ENCODE data around the gene SERINC2. TPM values are rescaled to one million over a fixed set of nuclear protein-coding genes. Genes with fewer than 3 reads are reported as not detected.
A peak's percentile ranks its signal among the peaks of the same experiment; 100 is the strongest.

SERINC2 gene
- total RNA-seq, 2 experiments from 2014 or later: 0.10 TPM; not detected in 1

DNA sequence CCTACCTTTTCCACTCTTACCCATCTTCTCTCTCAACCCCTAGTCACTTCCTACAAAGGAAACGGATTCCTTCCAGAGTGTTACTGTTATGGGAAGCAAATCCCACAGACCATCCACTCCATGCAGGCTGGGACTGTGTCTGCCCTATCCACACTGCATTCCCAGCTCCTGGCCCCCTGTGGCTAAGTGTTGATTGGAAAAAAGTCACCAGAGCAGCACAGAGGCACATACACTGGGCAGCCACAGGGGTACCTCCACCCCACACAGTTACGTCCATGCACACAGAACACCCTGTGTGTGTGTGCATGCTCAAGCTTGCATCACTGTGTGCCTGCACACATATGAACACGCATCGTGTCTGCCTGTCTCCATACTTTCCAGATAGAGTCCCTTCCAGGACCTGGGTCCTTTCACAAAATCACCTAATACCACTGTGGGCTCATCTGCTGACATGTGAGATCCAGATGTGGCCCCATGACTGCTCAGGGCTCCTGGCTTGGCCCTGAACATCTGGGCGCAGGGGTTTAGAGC is 4.2 kb upstream of the SERINC2 start:
- intact Hi-C loops (cut with micrococcal nuclease): no loop called here
- CTCF ChIA-PET: interaction anchor here (0.9 to 1.6 kb wide), 2 partner anchors 13 to 14 kb away, joined by 3 to 7 read pairs; no protein-coding TSS in a partner anchor
- no peak for DNase-seq
- Mint-ChIP-seq H3K4me3 (no peak overlapping the region), H3K36me3 (ENCODE audit: low read depth) (no peaks in the 10 kb centered on the region), H3K27ac (no peak overlapping the region), H3K27me3 (ENCODE audit: low read depth) (peaks cover 25% of the 10 kb centered on the region), H3K9me3 (no peaks in the 10 kb centered on the region), H3K4me1 (ENCODE audit: low read depth) (peaks cover 5% of the 10 kb centered on the region)

DNA sequence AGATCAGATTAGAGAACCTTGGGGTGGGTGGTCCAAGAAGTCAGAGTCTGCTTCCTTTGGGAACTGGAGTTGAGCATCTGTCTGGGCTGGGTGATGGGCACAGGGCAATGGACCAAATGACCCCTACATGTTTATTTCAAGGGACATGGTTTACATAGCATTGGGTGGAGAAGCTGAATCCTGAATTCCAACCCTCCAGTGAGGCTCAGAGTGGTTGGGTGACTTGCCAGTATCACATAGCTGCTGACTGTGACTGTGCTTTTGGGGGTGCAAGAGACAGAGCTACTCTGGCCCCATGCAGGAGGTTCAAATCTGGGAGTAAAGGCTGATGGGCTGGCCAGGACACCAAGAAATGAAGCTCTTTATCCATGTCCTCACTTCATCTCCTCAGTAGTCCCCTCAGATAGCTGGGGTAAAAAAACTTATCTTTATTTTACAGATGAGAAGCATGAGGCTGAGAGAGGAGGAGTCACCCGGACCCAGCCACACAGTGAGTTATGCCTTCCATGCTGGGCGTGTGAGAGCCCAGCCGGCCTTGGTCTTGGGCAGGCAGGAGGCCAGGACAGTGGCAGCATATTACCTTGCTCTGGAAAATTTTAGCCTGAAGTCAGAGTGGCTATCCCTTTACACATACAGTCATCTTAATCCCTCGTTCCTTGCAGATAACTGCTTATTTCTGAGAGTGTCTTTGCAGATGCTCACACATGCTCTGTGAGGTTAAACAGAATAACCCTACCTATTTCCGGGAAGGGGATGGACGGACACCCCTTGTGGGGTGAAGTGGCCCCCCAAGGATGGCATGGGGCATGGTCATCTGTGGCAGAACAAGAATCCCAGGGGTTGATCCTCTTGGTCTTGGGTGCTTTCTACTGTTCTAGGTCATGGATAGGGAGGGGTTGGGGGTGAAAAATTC is 2.8 kb upstream of the SERINC2 start:
- intact Hi-C loops (cut with micrococcal nuclease): no loop called here
- no peaks in the 10 kb centered on the region for H3K36me3 Mint-ChIP-seq (ENCODE audit: low read depth)
- no peak overlapping the region for H3K27ac Mint-ChIP-seq
- CTCF ChIA-PET: interaction anchor here (1.6 kb wide), 1 partner anchor 12 kb away, joined by 7 read pairs; no protein-coding TSS in a partner anchor
- no peaks in the 10 kb centered on the region for H3K9me3 Mint-ChIP-seq
- peaks cover 36% of the 10 kb centered on the region for H3K27me3 Mint-ChIP-seq (ENCODE audit: low read depth)
- no peak for DNase-seq
- H3K4me1 Mint-ChIP-seq (ENCODE audit: low read depth): peaks cover 6% of the 10 kb centered on the region
- no peak overlapping the region for H3K4me3 Mint-ChIP-seq

DNA sequence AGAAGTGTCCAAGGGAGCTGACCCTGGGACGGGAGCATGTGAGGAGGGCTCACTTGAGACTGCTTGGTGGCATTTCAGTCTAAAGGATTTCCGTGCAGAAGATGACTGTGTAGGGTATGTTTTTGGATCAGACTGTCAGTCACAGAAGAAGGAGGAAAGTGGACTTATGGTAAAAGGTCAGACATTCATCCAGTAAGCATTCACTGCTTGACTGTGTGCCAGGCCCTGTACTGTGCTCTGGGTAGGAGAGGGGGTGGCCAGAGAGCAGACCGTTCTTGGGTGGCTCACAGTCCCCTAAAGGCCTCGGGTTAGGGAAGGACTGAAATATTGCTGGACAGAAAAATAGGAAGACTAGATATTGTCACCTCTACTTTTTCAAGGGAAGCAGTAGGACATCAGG is 2.1 kb upstream of the SERINC2 start:
- Mint-ChIP-seq H3K27me3 (ENCODE audit: low read depth) (peaks cover 43% of the 10 kb centered on the region), H3K27ac (no peak overlapping the region), H3K36me3 (ENCODE audit: low read depth) (no peaks in the 10 kb centered on the region), H3K4me1 (ENCODE audit: low read depth) (peaks cover 6% of the 10 kb centered on the region), H3K9me3 (no peaks in the 10 kb centered on the region), H3K4me3 (no peak overlapping the region)
- intact Hi-C loops (cut with micrococcal nuclease): no loop called here
- DNase-seq: no peak
- CTCF ChIA-PET: no interaction called here

DNA sequence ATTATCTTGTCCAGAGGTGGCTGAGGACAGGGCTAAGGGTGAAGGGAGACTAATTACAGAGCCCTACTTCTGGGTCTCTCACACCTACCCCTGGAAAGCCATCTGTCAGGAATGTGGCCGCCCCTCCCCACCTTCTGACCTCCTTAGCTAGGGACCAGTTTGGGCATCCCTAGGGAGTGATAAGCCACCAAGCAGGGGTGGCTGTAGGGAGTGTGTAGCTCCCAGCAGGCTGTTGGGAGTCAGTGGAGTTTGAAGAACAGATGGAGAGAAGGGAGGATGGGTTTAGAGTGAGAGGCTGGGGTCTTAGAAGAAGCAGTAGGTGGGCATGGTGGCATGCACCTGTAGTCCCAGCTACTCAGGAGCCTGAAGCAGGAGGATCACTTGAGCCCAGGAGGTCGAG is 808 bp upstream of the SERINC2 start:
- Mint-ChIP-seq H3K36me3 (ENCODE audit: low read depth) (no peaks in the 10 kb centered on the region), H3K27ac (no peak overlapping the region), H3K27me3 (ENCODE audit: low read depth) (peaks cover 47% of the 10 kb centered on the region), H3K4me1 (ENCODE audit: low read depth) (peaks cover 6% of the 10 kb centered on the region), H3K4me3 (peak overlapping the region; percentile 65), H3K9me3 (no peaks in the 10 kb centered on the region)
- CTCF ChIA-PET: interaction anchor here (1.0 kb wide), 1 partner anchor 18 kb away, joined by 5 read pairs; no protein-coding TSS in a partner anchor
- intact Hi-C loops (cut with micrococcal nuclease): no loop called here
- no peak for DNase-seq

DNA sequence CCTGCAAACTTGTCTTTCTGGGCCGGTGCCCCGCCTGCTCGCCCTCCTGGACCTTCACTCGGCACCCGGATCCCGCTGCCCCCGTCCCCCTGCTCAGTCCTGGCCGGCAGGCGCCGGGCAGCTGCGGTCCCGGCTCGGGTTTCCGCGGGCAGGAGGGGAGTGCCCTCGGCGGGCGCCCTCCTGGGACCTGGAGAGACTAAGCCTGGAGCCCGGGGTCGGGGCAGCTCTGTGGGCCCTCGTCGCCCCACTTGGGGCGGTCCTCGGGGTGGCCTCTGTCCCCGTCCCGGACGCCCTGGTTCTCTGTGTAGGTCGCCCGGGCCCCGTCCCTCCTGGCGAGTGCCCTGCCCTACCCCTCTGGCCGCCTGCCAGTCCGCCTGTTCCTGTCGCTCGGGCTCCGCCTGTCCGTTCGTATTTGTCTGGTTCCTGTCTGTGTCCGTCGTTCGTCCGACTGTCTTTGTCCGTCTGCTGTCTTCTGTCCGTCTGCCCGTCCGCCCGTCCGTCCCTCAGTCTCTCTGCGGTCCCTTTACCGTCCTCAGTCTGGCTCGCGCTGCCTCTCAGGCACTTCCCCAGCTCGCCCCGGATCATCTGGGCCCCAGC is 490 bp downstream of the SERINC2 start:
- no peaks in the 10 kb centered on the region for H3K9me3 Mint-ChIP-seq
- peak overlapping the region; percentile 73 for H3K4me3 Mint-ChIP-seq
- no peak for DNase-seq
- no peak overlapping the region for H3K27ac Mint-ChIP-seq
- peaks cover 51% of the 10 kb centered on the region for H3K27me3 Mint-ChIP-seq (ENCODE audit: low read depth)
- CTCF ChIA-PET: interaction anchor here (0.8 to 1.2 kb wide), 2 partner anchors 9 to 229 kb away, joined by 3 to 5 read pairs; no protein-coding TSS in a partner anchor
- H3K4me1 Mint-ChIP-seq (ENCODE audit: low read depth): peaks cover 6% of the 10 kb centered on the region
- H3K36me3 Mint-ChIP-seq (ENCODE audit: low read depth): no peaks in the 10 kb centered on the region
- intact Hi-C loops (cut with micrococcal nuclease): no loop called here

DNA sequence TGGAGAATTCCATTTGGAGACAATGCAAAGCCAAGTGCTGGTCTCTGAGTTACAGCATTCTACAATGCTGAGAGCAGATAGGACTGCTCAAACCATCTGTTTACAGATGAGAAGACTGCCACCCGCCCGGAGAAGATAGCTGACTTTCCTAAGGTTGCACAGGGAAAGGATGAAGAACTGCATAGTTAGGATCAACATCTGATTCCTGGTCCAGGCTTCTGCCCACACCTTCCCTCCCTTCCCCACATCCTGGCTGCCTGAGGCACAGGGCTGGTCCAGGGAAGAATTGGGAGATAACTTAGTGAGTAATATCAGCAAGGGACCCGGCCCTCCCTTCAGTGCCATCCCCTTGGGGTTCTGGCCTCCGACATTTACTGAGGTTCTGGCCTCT is 2.0 kb downstream of the SERINC2 start:
- peaks cover 51% of the 10 kb centered on the region for H3K27me3 Mint-ChIP-seq (ENCODE audit: low read depth)
- H3K36me3 Mint-ChIP-seq (ENCODE audit: low read depth): no peaks in the 10 kb centered on the region
- CTCF ChIA-PET: interaction anchor here (1.2 kb wide), 1 partner anchor 8 kb away, joined by 5 read pairs; no protein-coding TSS in a partner anchor

DNA sequence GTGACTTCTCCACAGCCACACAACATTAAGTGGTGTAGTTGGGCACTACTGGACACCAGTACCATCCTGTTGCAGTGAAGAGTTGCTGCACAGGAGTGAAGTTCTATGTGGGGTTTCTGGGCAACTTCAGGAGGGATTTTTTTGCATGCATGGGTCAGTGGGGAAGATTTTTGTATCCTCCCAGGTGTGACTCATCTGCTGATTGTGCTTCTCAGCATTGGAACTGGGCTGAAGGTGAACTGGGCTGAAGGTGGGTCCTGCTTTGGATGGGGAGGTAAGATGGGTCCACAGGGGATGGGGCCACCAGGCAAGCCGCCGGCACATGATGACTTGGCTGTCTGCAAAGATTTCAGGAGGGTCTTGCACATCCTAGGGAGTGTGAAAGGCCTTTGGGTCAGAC is 2.6 kb downstream of the SERINC2 start:
- Mint-ChIP-seq H3K27ac (no peak overlapping the region), H3K27me3 (ENCODE audit: low read depth) (peaks cover 47% of the 10 kb centered on the region), H3K4me3 (no peak overlapping the region), H3K9me3 (no peaks in the 10 kb centered on the region), H3K36me3 (ENCODE audit: low read depth) (no peaks in the 10 kb centered on the region), H3K4me1 (ENCODE audit: low read depth) (peaks cover 6% of the 10 kb centered on the region)
- CTCF ChIA-PET: no interaction called here
- DNase-seq: no peak
- intact Hi-C loops (cut with micrococcal nuclease): no loop called here

More for the DNA sequence above, 2.0 kb downstream of the SERINC2 start:
- intact Hi-C loops (cut with micrococcal nuclease): no loop called here
- Mint-ChIP-seq H3K4me1 (ENCODE audit: low read depth) (peaks cover 6% of the 10 kb centered on the region), H3K27ac (no peak overlapping the region), H3K4me3 (no peak overlapping the region), H3K9me3 (no peaks in the 10 kb centered on the region)
- DNase-seq: no peak

DNA sequence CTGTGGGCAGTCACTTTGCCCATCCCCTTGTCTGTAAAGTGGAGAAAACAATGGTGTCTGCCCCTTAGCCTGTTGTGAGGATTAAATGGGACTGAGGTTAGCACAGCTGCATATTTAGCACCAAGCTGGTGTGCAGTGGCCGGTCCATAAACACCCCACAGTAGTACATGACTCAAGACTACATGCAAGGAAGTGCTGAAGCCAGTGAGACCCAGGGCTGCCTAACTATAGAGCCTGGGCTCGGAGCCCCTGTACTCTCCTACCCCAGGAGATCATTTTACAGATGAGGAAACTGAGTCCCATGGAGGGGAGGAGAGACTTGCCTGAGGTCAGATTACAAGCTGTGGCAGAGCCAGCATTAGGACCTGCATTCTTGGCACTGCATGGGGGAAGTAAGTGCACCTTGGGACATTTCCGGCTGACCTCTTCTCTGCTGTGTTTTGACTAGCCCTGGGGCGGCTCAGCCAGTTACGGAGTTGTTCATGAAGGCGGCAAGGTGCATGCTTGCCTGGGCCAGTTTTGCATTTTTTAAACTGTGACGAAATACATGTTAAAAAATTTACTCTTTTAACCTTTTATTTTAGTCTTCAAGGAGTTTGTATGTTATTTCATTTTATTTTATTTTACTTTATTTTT is 3.2 kb downstream of the SERINC2 start:
- no peak for DNase-seq
- Mint-ChIP-seq H3K27me3 (ENCODE audit: low read depth) (peaks cover 41% of the 10 kb centered on the region), H3K27ac (no peak overlapping the region), H3K4me1 (ENCODE audit: low read depth) (peaks cover 6% of the 10 kb centered on the region), H3K4me3 (no peak overlapping the region), H3K36me3 (ENCODE audit: low read depth) (no peaks in the 10 kb centered on the region), H3K9me3 (no peaks in the 10 kb centered on the region)
- CTCF ChIA-PET: no interaction called here
- intact Hi-C loops (cut with micrococcal nuclease): no loop called here

DNA sequence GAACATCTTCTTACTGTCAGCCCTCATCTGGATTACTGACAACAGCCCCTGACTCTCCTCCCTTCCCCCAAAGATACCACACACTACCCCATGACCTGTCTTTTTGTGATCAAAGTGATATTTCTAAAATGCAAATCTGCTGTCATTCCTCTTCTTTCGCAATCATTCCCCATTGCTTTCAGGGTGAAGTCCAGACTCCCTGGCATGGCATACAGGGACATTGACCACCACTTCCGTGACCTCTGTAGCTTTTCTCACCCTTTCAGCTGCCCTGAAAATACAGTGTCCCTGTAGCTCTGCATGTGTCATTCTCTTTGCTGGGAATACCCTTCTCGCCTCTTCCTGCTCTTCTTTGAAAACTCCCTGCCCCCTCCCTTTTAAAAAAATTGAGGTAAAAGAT is 4.1 kb downstream of the SERINC2 start:
- H3K4me3 Mint-ChIP-seq: no peak overlapping the region
- H3K9me3 Mint-ChIP-seq: no peaks in the 10 kb centered on the region
- H3K4me1 Mint-ChIP-seq (ENCODE audit: low read depth): peaks cover 6% of the 10 kb centered on the region
- intact Hi-C loops (cut with micrococcal nuclease): no loop called here
- peaks cover 35% of the 10 kb centered on the region for H3K27me3 Mint-ChIP-seq (ENCODE audit: low read depth)
- H3K27ac Mint-ChIP-seq: no peak overlapping the region
- H3K36me3 Mint-ChIP-seq (ENCODE audit: low read depth): no peaks in the 10 kb centered on the region
- no peak for DNase-seq
- CTCF ChIA-PET: interaction anchor here (9.1 kb wide), 1 partner anchor 22 kb away, joined by 80 read pairs; no protein-coding TSS in a partner anchor

DNA sequence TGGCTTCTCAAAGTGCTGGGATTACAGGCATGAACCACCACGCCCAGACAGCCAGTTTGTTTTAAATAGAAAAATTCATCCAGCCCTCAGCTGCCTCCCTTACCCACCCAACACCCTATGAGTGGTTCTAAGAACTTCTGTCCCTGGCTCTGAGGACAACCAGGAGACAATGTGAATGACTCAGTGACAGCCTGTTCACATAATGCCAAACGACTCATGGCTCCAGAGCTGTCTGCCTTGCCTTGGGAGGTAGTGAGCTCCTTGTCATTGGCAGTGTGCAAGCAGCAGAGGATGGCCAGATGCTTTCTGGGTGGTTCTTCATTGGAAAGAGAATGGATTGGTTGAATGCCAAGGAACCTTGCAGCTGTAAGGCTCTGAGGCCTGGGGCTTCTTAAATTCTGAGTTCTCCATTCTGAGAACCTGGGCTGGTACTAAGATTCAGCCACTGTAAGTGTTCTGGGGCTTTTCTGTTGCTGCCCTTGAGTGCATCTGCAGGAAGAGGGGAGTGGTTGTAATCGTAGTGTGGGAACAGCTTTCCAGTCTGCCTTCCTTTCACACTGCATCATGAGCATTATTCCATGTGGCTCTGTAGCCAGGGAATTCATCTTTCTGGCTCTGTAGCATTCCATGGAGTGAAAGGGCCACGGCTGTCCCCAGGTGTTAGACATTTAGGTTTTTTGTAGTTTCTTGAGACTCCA is 5.8 kb downstream of the SERINC2 start:
- Mint-ChIP-seq H3K4me1 (ENCODE audit: low read depth) (peaks cover 4% of the 10 kb centered on the region), H3K36me3 (ENCODE audit: low read depth) (no peaks in the 10 kb centered on the region), H3K9me3 (no peaks in the 10 kb centered on the region), H3K27me3 (ENCODE audit: low read depth) (peaks cover 41% of the 10 kb centered on the region), H3K4me3 (no peak overlapping the region), H3K27ac (no peak overlapping the region)
- intact Hi-C loops (cut with micrococcal nuclease): no loop called here
- no peak for DNase-seq
- CTCF ChIA-PET: interaction anchor here (0.7 to 9.1 kb wide), 4 partner anchors 23 to 618 kb away, joined by 3 to 80 read pairs (median 4); no protein-coding TSS in a partner anchor

DNA sequence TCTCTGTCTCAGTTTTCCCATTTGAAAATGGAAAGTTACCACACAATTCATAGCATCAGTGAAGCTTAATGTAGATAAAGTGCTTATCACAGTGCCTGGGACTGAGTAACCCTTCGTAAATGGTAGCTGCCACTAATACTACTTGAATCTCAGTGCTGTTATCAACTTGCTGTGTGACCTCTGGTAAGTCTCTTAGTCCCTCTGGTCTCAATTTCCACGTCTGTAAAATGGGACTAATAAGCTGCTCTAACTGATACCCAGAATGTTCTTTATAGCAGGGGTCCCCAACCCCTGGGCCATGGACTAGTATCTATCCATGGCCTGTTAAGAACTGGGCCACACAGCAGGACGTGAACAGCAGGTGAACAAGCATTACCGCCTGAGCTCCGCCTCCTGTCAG is 7.7 kb downstream of the SERINC2 start:
- Mint-ChIP-seq H3K4me1 (ENCODE audit: low read depth) (peaks cover 2% of the 10 kb centered on the region), H3K4me3 (no peak overlapping the region), H3K36me3 (ENCODE audit: low read depth) (no peaks in the 10 kb centered on the region), H3K27me3 (ENCODE audit: low read depth) (peaks cover 31% of the 10 kb centered on the region), H3K27ac (no peak overlapping the region), H3K9me3 (no peaks in the 10 kb centered on the region)
- DNase-seq: no peak
- CTCF ChIA-PET: interaction anchor here (1.4 to 9.1 kb wide), 4 partner anchors 25 to 235 kb away, joined by 3 to 80 read pairs (median 6); no protein-coding TSS in a partner anchor
- intact Hi-C loops (cut with micrococcal nuclease): no loop called here

Data from activated naive CD4-positive, alpha-beta T cell treated with anti-CD3 and anti-CD28 coated beads for 36 hours (primary cell).